SK-MEL-5 (cell line): ENCODE measurements around the gene MARCHF11. TPM values are rescaled to one million over a fixed set of nuclear protein-coding genes. Genes with fewer than 3 reads are reported as not detected.

Experiments used
- DNase-seq: peaks from one replicate; pipeline ENCODE4 v3.0.0-alpha.2; 2016; ENCODE audit warnings: low read depth, low spot score
- in situ Hi-C: cut with HindIII; loops from 2 replicates; pipeline ENCODE4 v1.10.0; 2016; ENCODE audit warnings: low sequenced_read_pairs, high pct_unique_total_duplicates, low pct_unique_long_range_greater_than_20kb
- total RNA-seq: library from RNA; depleted of rRNA; stranded (reverse); fragments of >200 nt; shearing (Covaris generic); gene quantifications from 2 replicates; pipeline ENCODE4 v1.2.3, GENCODE V29; 2014

The MARCHF11 gene
- total RNA-seq, 1 experiment from 2014 or later: not detected

DNA sequence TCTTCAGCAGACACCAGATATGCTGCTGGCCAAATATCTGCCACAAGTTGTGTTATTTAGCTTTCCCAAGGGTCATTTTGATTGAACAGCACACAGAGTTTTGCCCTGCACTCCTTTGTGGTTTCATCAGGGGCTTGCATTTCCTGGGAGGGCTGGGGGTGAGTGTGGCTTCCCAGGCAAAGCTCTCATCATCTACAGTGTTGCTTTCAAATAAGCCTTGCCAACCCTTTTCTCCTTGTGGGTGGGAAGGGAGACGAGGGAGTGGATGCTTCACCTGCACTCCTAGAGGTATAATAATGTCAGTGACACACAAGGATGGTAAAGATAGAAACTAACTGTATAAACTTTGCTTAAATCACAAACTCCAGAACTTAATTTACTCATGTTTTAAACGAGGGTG, 107.0 kb downstream of the MARCHF11 start:
- DNase-seq: no peak
- in situ Hi-C loops: no loop called here

DNA sequence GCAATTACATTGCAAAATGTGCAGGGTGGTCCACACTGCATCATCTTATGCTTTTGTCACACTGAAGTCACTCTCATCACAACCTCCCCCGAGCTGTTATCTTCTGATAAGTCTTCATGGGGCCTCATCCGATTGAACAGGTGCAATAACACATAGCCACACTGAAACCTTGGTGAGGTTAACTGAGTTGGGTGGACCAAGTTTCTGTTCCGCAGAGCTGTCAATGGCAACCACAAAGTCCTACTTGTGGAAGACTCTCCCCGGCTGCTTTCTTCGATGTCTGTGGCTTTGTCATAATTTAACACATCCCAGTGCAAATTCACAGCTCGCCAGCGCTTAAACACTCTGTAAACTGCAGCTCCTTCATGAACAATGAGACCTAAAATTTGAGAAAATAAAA, 112.2 kb downstream of the MARCHF11 start:
- DNase-seq: no peak
- in situ Hi-C loops: no loop called here

- DNase-seq: no peak
- in situ Hi-C loops: no loop called here
These were observed 112.8 kb downstream of the MARCHF11 start for GRCh38 chr5:16066810-16067209.

DNA sequence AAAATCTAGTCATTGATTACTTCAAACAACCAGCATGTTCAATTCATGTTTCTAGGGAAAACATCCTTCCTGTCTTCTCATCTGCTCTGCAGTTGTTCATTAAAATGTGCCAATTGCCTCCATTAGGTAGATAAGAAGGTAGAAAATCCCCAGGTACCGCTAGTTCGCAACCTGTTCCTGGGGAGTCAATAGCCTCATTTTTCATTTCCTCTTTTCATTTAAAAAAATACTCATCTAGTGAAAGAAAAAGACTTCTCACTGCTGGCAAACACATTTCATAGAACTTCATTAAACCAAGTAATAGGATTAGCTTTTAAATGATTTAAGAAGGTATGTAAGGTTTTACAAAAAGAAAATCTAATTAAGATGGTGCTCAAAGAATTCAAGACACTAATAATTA, 113.3 kb downstream of the MARCHF11 start:
- no peak for DNase-seq
- in situ Hi-C loops: no loop called here

- no peak for DNase-seq
- in situ Hi-C loops: no loop called here
These were observed 113.8 kb downstream of the MARCHF11 start for GRCh38 chr5:16065831-16066230.

DNA sequence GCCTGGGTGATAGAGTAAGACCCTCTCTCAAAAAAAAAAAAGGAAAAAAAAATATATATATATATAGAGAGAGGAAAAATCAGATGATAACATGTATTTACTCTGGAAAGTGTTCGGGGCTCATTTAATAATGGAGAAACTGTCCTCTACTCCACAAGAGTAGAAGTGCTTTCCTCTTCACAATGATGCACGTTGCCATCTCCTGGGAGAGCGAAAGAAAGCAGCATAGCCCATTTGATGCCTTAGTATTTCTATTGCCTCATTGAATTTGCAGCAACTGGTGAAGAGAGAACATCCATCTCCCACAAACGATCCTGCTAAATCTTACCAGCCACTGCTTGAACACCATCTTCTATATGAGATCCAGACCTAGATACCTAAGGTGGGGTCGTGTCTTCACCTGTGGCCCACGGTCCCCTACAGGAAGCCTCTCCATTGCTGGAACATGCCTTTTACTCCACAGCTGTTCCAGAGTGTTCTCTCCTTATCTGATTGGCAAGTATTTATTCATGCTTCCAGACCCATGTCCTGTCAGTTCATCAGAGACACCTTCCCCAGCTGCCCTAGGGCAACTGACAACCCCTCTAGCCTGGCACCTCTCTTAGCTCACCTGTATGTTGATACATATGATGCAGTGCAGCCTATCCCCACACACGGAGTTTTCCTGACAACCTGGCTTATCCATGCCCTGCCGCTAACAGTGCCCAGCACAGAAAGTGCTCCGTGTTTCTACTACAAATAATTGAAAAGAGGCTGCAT, 115.3 kb downstream of the MARCHF11 start:
- DNase-seq: no peak
- in situ Hi-C loops: no loop called here

DNA sequence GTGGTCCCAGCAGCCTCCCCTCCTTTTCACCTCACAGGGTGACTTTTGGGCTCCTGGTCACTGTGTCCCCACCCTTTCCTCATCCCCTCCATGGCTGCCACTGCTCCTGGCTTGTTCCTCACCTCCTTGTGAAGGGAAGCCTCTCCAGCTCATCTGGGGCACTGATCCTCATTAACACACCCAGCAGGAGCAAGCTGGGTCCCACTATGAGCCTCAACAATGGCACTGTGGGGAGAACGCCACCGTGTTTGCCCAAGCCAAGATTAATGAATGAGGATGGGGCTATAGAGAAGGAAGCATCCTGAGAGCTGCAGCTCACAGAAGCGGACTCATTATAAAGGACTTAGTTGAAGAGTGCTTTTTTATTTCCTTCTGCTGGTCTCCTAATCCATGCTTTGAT, 118.4 kb downstream of the MARCHF11 start:
- in situ Hi-C loops: no loop called here
- no peak for DNase-seq

DNA sequence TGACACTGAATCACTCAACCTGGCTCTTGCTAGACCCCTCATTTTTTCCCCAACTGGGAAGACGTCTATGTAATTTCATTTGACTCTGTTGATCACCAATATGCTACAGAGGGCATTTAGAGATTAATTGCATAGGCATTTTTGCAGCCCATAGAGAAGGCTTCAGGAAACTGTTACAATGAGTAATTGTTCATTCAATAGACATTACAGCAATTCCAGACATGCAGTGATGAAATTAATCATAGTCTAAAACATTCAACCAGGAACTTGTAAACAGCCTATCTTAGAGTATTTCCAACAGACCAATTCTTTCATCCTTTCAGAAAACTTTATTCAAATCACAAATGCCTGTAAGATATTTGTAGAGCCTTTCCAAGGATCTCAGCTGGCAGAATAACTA, 122.3 kb downstream of the MARCHF11 start:
- DNase-seq: no peak
- in situ Hi-C loops: no loop called here

DNA sequence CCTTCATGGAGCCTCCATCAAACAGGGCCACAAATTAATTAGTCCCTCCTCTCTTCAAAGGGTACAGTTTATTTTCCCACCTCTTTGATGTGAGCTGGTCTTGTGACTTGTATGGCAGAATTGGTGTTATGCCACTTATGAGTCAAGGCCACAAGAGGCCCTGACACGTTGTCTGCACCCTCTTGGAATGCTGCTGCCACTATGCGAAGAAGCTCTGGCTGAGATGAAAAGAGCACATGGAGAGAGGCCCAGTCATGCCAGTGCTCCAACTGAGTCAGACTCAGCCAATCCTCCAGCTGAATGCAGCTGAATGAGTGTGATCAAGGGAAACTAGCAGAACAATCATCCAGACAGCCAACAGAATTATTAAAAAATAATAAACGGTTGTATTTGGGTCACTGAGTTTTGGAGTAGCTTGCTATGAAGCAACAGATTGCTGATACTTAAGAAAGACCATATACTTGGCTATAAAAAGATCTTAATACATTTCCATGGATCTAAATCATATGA, 128.3 kb downstream of the MARCHF11 start:
- DNase-seq: no peak
- in situ Hi-C loops: no loop called here

DNA sequence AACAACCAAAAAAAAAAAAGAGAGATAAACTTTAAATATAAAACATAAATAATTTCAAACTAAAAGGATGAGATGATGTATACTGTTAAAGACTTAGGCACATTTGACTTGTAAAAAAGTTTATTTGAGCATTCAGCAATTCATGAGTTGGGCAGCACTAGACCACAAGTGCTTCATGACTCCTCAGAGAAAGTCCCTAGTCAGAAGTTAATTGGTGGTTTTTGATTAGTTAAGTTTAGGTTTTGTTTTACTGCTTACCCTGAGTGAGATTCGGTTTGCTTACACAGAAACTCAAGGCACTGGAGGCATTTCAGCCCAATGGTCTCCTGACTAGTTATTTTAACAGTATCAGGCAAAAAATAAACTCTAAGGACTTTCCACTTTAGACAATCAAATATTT, 129.2 kb downstream of the MARCHF11 start:
- in situ Hi-C loops: no loop called here
- no peak for DNase-seq

GRCh38 chr5:16049761-16050160, 129.8 kb downstream of the MARCHF11 start:
- no peak for DNase-seq
- in situ Hi-C loops: no loop called here

DNA sequence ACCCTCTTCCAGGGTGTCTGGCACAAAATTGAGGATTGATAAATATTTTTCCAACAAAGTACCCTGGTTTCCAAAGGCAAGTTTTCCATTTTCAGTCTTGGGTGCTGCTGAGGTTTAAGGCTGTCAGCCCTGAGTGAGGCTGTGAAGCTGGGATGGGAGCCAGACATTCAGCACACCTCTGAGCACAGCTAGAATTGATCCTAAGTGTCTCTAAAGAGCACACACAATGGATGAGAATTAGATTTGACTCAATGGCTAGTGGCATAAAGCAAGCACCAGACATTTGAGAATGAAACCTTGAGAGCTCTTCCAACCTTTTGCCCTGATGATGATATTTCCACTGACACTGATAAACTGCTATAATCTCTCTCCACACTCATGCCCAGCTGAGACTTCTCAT, 131.5 kb downstream of the MARCHF11 start:
- DNase-seq: no peak
- in situ Hi-C loops: no loop called here

- DNase-seq: no peak
- in situ Hi-C loops: no loop called here
These were observed 136.1 kb downstream of the MARCHF11 start for GRCh38 chr5:16043349-16043965.

GRCh38 chr5:16037121-16037845, 142.3 kb downstream of the MARCHF11 start:
- in situ Hi-C loops: no loop called here
- no peak for DNase-seq

- in situ Hi-C loops: no loop called here
- no peak for DNase-seq
These were observed 145.1 kb downstream of the MARCHF11 start for GRCh38 chr5:16034319-16035001.

GRCh38 chr5:16033187-16033925, 146.2 kb downstream of the MARCHF11 start:
- in situ Hi-C loops: no loop called here
- DNase-seq: no peak

- in situ Hi-C loops: no loop called here
- no peak for DNase-seq
These were observed 150.9 kb downstream of the MARCHF11 start for GRCh38 chr5:16028708-16029107.
